DOHH2 (cell line): ENCODE measurements around the gene WBP1.

Experiments
- H3F3A ChIP-seq: fragments of 200-600 bp; sonication (generic), shearing (Covaris generic); 2 replicates; pipeline ENCODE4 v1.6.0; 2016; ENCODE audit warnings: antibody characterized with exemption, mild to moderate bottlenecking; ENCODE audit not compliant: control insufficient read depth, insufficient read depth
- H3K27ac ChIP-seq: fragments of 200-600 bp; sonication (generic); 2 replicates; pipeline ENCODE4 v1.5.1; 2014; ENCODE audit warnings: low read depth, mild to moderate bottlenecking, low read length, moderate library complexity
- H3K27me3 ChIP-seq: fragments of 200-600 bp; sonication (generic); 2 replicates; pipeline ENCODE4 v1.6.1; 2014; ENCODE audit warnings: mild to moderate bottlenecking, low read length, mixed read lengths; ENCODE audit not compliant: control insufficient read depth
- H3K36me3 ChIP-seq: fragments of 200-600 bp; sonication (generic); 2 replicates; pipeline ENCODE4 v1.6.1; 2014; ENCODE audit warnings: mild to moderate bottlenecking, low read length, moderate library complexity, mixed read lengths; ENCODE audit not compliant: control insufficient read depth
- H3K4me1 ChIP-seq: fragments of 200-600 bp; sonication (generic); 2 replicates; pipeline ENCODE4 v1.6.1; 2014; ENCODE audit warnings: mild to moderate bottlenecking, low read length, mixed read lengths; ENCODE audit not compliant: control insufficient read depth
- H3K4me2 ChIP-seq: fragments of 200-600 bp; sonication (generic); 2 replicates; pipeline ENCODE4 v1.6.0; 2014; ENCODE audit warnings: mild to moderate bottlenecking, low read length, moderate library complexity
- H3K4me3 ChIP-seq: fragments of 200-600 bp; sonication (generic); 2 replicates; pipeline ENCODE4 v1.5.1; 2014; ENCODE audit warnings: mild to moderate bottlenecking, low read length, mixed read lengths
- H3K79me2 ChIP-seq: fragments of 200-600 bp; sonication (generic); 2 replicates; pipeline ENCODE4 v1.6.1; 2014; ENCODE audit warnings: mild to moderate bottlenecking, low read length, mixed read lengths; ENCODE audit not compliant: control insufficient read depth
- H3K9me2 ChIP-seq: fragments of 200-600 bp; sonication (generic); replicated peaks from 2 replicates; pipeline ENCODE4 v1.6.1; 2014; ENCODE audit warnings: mild to moderate bottlenecking, low read length, mixed read lengths; ENCODE audit not compliant: control insufficient read depth
- H3K9me3 ChIP-seq: fragments of 200-600 bp; sonication (generic); 2 replicates; pipeline ENCODE4 v1.6.1; 2014; ENCODE audit warnings: antibody characterized with exemption, low read length, mixed read lengths; ENCODE audit not compliant: control insufficient read depth, insufficient read depth
- H4K20me1 ChIP-seq: fragments of 200-600 bp; sonication (generic); 2 replicates; pipeline ENCODE4 v1.6.0; 2014; ENCODE audit warnings: low read depth, mild to moderate bottlenecking, antibody characterized with exemption, low read length, moderate library complexity; ENCODE audit not compliant: control insufficient read depth, insufficient read depth
- EZH2phosphoT487 ChIP-seq: fragments of 200-600 bp; sonication (generic); IDR thresholded peaks from 2 replicates; pipeline ENCODE4 v1.6.1; 2017; ENCODE audit warnings: borderline replicate concordance, mild to moderate bottlenecking, antibody characterized with exemption, low read length, moderate library complexity, mixed read lengths
- TF ChIP-seq, protein P1 (sequence below): fragments of 200-600 bp; sonication (generic); IDR thresholded peaks from one replicate; pipeline ENCODE4 v1.5.1; 2014; ENCODE audit warnings: antibody characterized with exemption, mild to moderate bottlenecking, low read depth, low read length; ENCODE audit not compliant: poor library complexity, severe bottlenecking

The WBP1 gene

DNA sequence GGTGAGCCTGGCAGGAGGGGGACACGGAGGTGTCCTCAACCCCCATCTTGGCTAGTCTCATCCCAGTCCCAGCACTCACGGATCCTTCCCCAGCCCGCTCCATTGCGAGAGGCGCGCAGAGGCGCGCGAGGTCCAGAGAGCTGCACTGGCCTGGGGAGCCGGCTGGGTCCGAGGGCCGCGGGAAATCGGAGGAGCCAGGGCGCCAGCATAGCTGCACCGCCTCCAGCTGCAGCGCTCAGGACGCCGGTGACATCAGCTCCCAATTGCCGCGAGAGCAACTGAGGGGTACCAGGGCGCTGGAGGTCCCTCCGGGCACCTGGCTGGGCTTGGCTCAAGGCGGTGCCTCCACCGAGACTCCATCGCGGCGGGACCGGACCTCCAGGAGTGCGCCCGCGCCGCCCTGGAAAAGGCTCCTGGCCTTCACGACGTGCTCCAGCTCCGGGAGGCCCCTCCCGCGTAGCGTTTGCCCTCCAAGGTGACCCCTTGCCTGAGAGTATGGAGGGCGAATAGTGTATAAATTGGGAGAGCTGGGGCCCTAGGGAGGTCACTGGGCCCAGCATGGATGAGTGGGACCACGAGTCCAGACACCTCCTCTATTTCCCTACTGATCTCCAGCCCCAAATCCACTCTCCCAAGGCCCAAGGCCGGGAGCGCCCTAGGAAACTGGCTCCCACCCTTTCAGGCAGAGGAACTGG, 22.0 kb upstream of the WBP1 start:
- H3K27ac ChIP-seq = no peak overlapping the region
- H4K20me1 ChIP-seq = no peaks in the 10 kb centered on the region
- H3K27me3 ChIP-seq = peaks cover 5% of the 10 kb centered on the region
- H3K4me3 ChIP-seq = no peak overlapping the region
- TF ChIP-seq, protein P1, sequence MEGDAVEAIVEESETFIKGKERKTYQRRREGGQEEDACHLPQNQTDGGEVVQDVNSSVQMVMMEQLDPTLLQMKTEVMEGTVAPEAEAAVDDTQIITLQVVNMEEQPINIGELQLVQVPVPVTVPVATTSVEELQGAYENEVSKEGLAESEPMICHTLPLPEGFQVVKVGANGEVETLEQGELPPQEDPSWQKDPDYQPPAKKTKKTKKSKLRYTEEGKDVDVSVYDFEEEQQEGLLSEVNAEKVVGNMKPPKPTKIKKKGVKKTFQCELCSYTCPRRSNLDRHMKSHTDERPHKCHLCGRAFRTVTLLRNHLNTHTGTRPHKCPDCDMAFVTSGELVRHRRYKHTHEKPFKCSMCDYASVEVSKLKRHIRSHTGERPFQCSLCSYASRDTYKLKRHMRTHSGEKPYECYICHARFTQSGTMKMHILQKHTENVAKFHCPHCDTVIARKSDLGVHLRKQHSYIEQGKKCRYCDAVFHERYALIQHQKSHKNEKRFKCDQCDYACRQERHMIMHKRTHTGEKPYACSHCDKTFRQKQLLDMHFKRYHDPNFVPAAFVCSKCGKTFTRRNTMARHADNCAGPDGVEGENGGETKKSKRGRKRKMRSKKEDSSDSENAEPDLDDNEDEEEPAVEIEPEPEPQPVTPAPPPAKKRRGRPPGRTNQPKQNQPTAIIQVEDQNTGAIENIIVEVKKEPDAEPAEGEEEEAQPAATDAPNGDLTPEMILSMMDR = no peak
- no peak for TF ChIP-seq EZH2phosphoT487
- no peaks in the 10 kb centered on the region for H3K36me3 ChIP-seq
- no peaks in the 10 kb centered on the region for H3K79me2 ChIP-seq
- no peak overlapping the region for H3K4me2 ChIP-seq
- H3K9me2 ChIP-seq = no peaks in the 10 kb centered on the region
- no peaks in the 10 kb centered on the region for H3F3A ChIP-seq
- H3K4me1 ChIP-seq = peaks cover 32% of the 10 kb centered on the region
- no peaks in the 10 kb centered on the region for H3K9me3 ChIP-seq

- Histone ChIP-seq H3K9me2 (no peaks in the 10 kb centered on the region), H3K4me1 (peaks cover 35% of the 10 kb centered on the region), H3K79me2 (no peaks in the 10 kb centered on the region), H3K36me3 (no peaks in the 10 kb centered on the region), H3K9me3 (no peaks in the 10 kb centered on the region), H4K20me1 (no peaks in the 10 kb centered on the region), H3K27ac (no peak overlapping the region), H3K27me3 (peaks cover 13% of the 10 kb centered on the region), H3K4me3 (no peak overlapping the region), H3K4me2 (no peak overlapping the region), H3F3A (no peaks in the 10 kb centered on the region)
- TF ChIP-seq, protein P1 = no peak
- TF ChIP-seq EZH2phosphoT487 = no peak
These were observed 21.2 kb upstream of the WBP1 start for GRCh38 chr2:74436848-74437695.

DNA sequence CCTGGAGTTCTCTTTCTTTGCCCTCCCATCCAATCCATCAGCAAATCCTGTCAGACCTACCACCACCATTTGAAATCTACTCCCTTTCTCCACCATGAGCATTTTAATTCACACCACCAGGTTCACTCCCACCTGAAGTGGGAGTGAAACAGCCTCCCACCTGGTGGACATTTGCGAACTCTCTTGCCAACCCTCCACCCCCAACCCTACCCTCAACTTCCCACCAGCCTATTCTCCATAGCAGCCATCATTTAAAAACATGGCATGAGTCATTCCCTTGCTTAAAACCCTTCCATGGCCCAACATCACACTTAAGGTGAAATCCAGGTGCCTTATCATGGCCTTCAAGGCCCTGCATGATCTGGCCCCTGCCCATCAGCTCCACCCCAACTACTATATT, 20.0 kb upstream of the WBP1 start:
- TF ChIP-seq, protein P1 = no peak
- no peak for TF ChIP-seq EZH2phosphoT487
- H3F3A ChIP-seq = no peaks in the 10 kb centered on the region
- no peak overlapping the region for H3K4me3 ChIP-seq
- H4K20me1 ChIP-seq = no peaks in the 10 kb centered on the region
- no peaks in the 10 kb centered on the region for H3K9me3 ChIP-seq
- H3K36me3 ChIP-seq = no peaks in the 10 kb centered on the region
- no peak overlapping the region for H3K4me2 ChIP-seq
- no peaks in the 10 kb centered on the region for H3K9me2 ChIP-seq
- H3K79me2 ChIP-seq = no peaks in the 10 kb centered on the region
- peaks cover 18% of the 10 kb centered on the region for H3K27me3 ChIP-seq
- no peak overlapping the region for H3K27ac ChIP-seq
- H3K4me1 ChIP-seq = peaks cover 35% of the 10 kb centered on the region
